Smooth muscle cell (in vitro differentiated cells): ENCODE results near the gene ARL9. TPM values are rescaled to one million over a fixed set of nuclear protein-coding genes. Genes with fewer than 3 reads are reported as not detected.

Experiments used
- DNase-seq: peaks from one replicate; lab custom pipeline; 2025; ENCODE audit not compliant: unreplicated experiment; lab: John Stamatoyannopoulos, UW
- H2AFZ ChIP-seq: fragments of 200-600 bp; sonication (generic); 2 replicates; pipeline ENCODE4 v1.6.0; 2016; ENCODE audit warnings: antibody characterized with exemption, low read depth, mild to moderate bottlenecking
- H3F3A ChIP-seq: fragments of 200-600 bp; sonication (generic); 2 replicates; pipeline ENCODE4 v1.6.0; 2017; ENCODE audit warnings: antibody characterized with exemption, low read depth
- H3K27ac ChIP-seq: fragments of 200-600 bp; sonication (generic); 2 replicates; pipeline ENCODE4 v1.5.1; 2016; ENCODE audit warnings: low read depth, mild to moderate bottlenecking
- H3K27me3 ChIP-seq: fragments of 200-600 bp; sonication (generic); 2 replicates; pipeline ENCODE4 v1.6.1; 2016; ENCODE audit warnings: low read depth, mild to moderate bottlenecking
- H3K36me3 ChIP-seq: fragments of 200-600 bp; sonication (generic); 2 replicates; pipeline ENCODE4 v1.5.1; 2016; ENCODE audit warnings: low read depth
- H3K4me1 ChIP-seq: fragments of 200-600 bp; sonication (generic); 2 replicates; pipeline ENCODE4 v1.5.1; 2016; ENCODE audit warnings: low read depth
- H3K4me2 ChIP-seq: fragments of 200-600 bp; sonication (generic); 2 replicates; pipeline ENCODE4 v1.6.0; 2016; ENCODE audit warnings: mild to moderate bottlenecking
- H3K4me3 ChIP-seq: fragments of 200-600 bp; sonication (generic); 2 replicates; pipeline ENCODE4 v1.5.1; 2016; ENCODE audit warnings: mild to moderate bottlenecking
- H3K79me2 ChIP-seq: fragments of 200-600 bp; sonication (generic); 2 replicates; pipeline ENCODE4 v1.6.0; 2016; ENCODE audit warnings: low read depth, mild to moderate bottlenecking
- H3K9ac ChIP-seq: fragments of 200-600 bp; sonication (generic); 2 replicates; pipeline ENCODE4 v1.6.0; 2016; ENCODE audit warnings: low read depth
- H3K9me3 ChIP-seq: fragments of 200-600 bp; sonication (generic); replicated peaks from 2 replicates; pipeline ENCODE4 v1.5.1; 2016; ENCODE audit warnings: low read depth
- H4K20me1 ChIP-seq: fragments of 200-600 bp; sonication (generic); 2 replicates; pipeline ENCODE4 v1.6.0; 2016; ENCODE audit warnings: low read depth
- CTCF ChIP-seq: fragments of 200-600 bp; sonication (generic); IDR thresholded peaks from 2 replicates; pipeline ENCODE4 v1.5.1; 2017; ENCODE audit warnings: borderline replicate concordance, mild to moderate bottlenecking, antibody characterized with exemption; ENCODE audit not compliant: insufficient read depth, poor library complexity, severe bottlenecking
- whole genome bisulfite sequencing: methylation state at CpG from one replicate; pipeline ENCODE4 v1.1.7; 2016; ENCODE audit warnings: low lambda C conversion rate; 5-methylcytosine and 5-hydroxymethylcytosine counted together
- polyA plus RNA-seq: library from polyadenylated mRNA; unstranded; fragments of >200 nt; fragmentation: Nextera tagmentation; extraction: Ambion mirVana; gene quantifications from 2 replicates; pipeline ENCODE4 v1.2.1, GENCODE V29; 2016
- total RNA-seq: library from RNA; depleted of rRNA; stranded (reverse); fragments of >200 nt; gene quantifications from 2 replicates; pipeline ENCODE4 v1.2.3, GENCODE V29; 2014

Gene ARL9
- total and polyA plus RNA-seq, 2 experiments from 2014 or later, result 0.27 to 1.2 TPM

- TF ChIP-seq CTCF, result no peak
- peaks cover 8% of the 10 kb centered on the region for H3K36me3 ChIP-seq
- H3K4me2 ChIP-seq, result peak overlapping the region; percentile 88
- H3K4me3 ChIP-seq, result peak overlapping the region; percentile 74
- H3K9me3 ChIP-seq, result no peaks in the 10 kb centered on the region
- peak overlapping the region; percentile 7 for H2AFZ ChIP-seq
- DNase-seq, result no peak
- H3K9ac ChIP-seq, result peak overlapping the region; percentile 97
- WGBS, result under 1% methylated on average over 8 of the region's 8 CpGs
- peaks cover 26% of the 10 kb centered on the region for H4K20me1 ChIP-seq
- H3K4me1 ChIP-seq, result peaks cover 21% of the 10 kb centered on the region
- H3K27me3 ChIP-seq, result no peaks in the 10 kb centered on the region
- H3F3A ChIP-seq, result peaks cover 13% of the 10 kb centered on the region
- peak overlapping the region; percentile 95 for H3K27ac ChIP-seq
- H3K79me2 ChIP-seq, result peaks cover 61% of the 10 kb centered on the region
These were observed 38.7 kb upstream of the ARL9 start for GRCh38 chr4:56466910-56467283.

GRCh38 chr4:56467284-56468096 is 38.1 kb upstream of the ARL9 start, which contains the start of gene SRP72:
Gene SRP72 (plus strand): TSS chr4:56467617. CDS start chr4:56467636, 19 bp downstream.
- peak within 1 kb of the TSS; percentile 88 for H3K4me2 ChIP-seq
- H3K9ac ChIP-seq, result peak within 1 kb of the TSS; percentile 97
- H3K4me1 ChIP-seq, result peaks cover 21% of the 10 kb centered on the region
- peaks cover 11% of the 10 kb centered on the region for H3K36me3 ChIP-seq
- peak within 1 kb of the TSS; percentile 95 for H3K27ac ChIP-seq
- peaks cover 26% of the 10 kb centered on the region for H4K20me1 ChIP-seq
- H2AFZ ChIP-seq, result peak within 1 kb of the TSS; percentile 7
- no peaks in the 10 kb centered on the region for H3K9me3 ChIP-seq
- H3F3A ChIP-seq, result peaks cover 7% of the 10 kb centered on the region
- peaks cover 60% of the 10 kb centered on the region for H3K79me2 ChIP-seq
- TF ChIP-seq CTCF, result no peak
- under 1% methylated on average over 45 of the region's 62 CpGs for WGBS
- peak within 1 kb of the TSS; percentile 74 for H3K4me3 ChIP-seq
- no peaks in the 10 kb centered on the region for H3K27me3 ChIP-seq
- peak; percentile 49 for DNase-seq

- Histone ChIP-seq H3K36me3 (peaks cover 13% of the 10 kb centered on the region), H3K79me2 (peaks cover 60% of the 10 kb centered on the region), H3K9me3 (no peaks in the 10 kb centered on the region), H4K20me1 (peaks cover 26% of the 10 kb centered on the region), H3K9ac (peak overlapping the region; percentile 97), H3K27ac (peak overlapping the region; percentile 95), H3K4me3 (peak overlapping the region; percentile 74), H3K4me2 (peak overlapping the region; percentile 88), H2AFZ (peak overlapping the region; percentile 7), H3K27me3 (no peaks in the 10 kb centered on the region), H3F3A (peaks cover 7% of the 10 kb centered on the region), H3K4me1 (peaks cover 21% of the 10 kb centered on the region)
- TF ChIP-seq CTCF, result no peak
- 1% methylated on average over 10 of the region's 10 CpGs for WGBS
- DNase-seq, result no peak
These were observed 37.5 kb upstream of the ARL9 start for GRCh38 chr4:56468097-56468422.
